ENCODE measurements around the gene ANKRD28.

GRCh38 chr3:15645740-15646501 is 151.9 kb downstream of the ANKRD28 start:
- TF ChIP-seq CTCF (conservative IDR thresholded peaks at IDR 0.05; ENCODE audit: low read depth, low read length) (no peak), EZH2 (IDR thresholded peaks at IDR 0.05; ENCODE audit: low read length, unreplicated experiment) (no peak), EZH2phosphoT487 (IDR thresholded peaks at IDR 0.05; ENCODE audit: borderline replicate concordance, low read length) (no peak)

All from PC-3 (cell line).